T-cell (primary cell): ENCODE measurements around the gene MPRIP. TPM values are rescaled to one million over a fixed set of nuclear protein-coding genes. Genes with fewer than 3 reads are reported as not detected.

ENCODE experiments used
- ATAC-seq, 4 experiments: fragments of 200-7000 bp in 3 of 4; fragments of 150-1000 bp in 1 of 4; cut with Tn5 transposase; replicated peaks in 1 of 4; 1 replicate in 3 of 4; 2 replicates in 1 of 4; pipeline ENCODE4 v1.10.0; 2021; ENCODE audit warnings: moderate library complexity in 3 of 4, mild to moderate bottlenecking in 2 of 4, moderate number of reproducible peaks in 1 of 4
- CTCF ChIA-PET, 2 donors: fragments of 300-600 bp; sonication (Branson Sonifier 250); formaldehyde crosslinking; loops; one replicate each; lab custom pipeline; 2022; ENCODE audit warnings: antibody characterized with exemption in 2 of 2; lab: Charles Lee
- POLR2A ChIA-PET, 2 donors: fragments of 300-600 bp; sonication (Branson Sonifier 250); formaldehyde crosslinking; loops; one replicate each; lab custom pipeline; 2022; ENCODE audit warnings: antibody characterized with exemption in 2 of 2; lab: Charles Lee
- DNase-seq, 35 experiments: peaks; one replicate each; pipeline versions ENCODE4 v3.0.0 to v3.0.0-alpha.2; 2013 to 2023
- H3K27ac ChIP-seq: one replicate; pipeline ENCODE4 v1.5.1; 2013; ENCODE audit warnings: low read length
- H3K27me3 ChIP-seq, 2 experiments: replicated peaks in 1 of 2; 1 replicate in 1 of 2; 2 replicates in 1 of 2; pipeline versions ENCODE4 v1.6.1 to v1.7.0; 2013; ENCODE audit warnings: low read length in 1 of 2, mixed read lengths in 1 of 2; ENCODE audit not compliant: control insufficient read depth in 2 of 2, insufficient read depth in 2 of 2; ENCODE audit errors: extremely low read depth in 1 of 2
- H3K36me3 ChIP-seq, 2 donors: 1 replicate in 1 of 2; 2 replicates in 1 of 2; pipeline versions ENCODE4 v1.6.1 to v1.7.0; 2013; ENCODE audit warnings: low read length in 1 of 2; ENCODE audit not compliant: control insufficient read depth in 2 of 2, insufficient read depth in 1 of 2; ENCODE audit errors: extremely low read depth in 1 of 2
- H3K4me1 ChIP-seq, 2 experiments: 1 replicate in 1 of 2; 2 replicates in 1 of 2; pipeline versions ENCODE4 v1.6.1 to v1.7.0; 2013; ENCODE audit warnings: low read length in 2 of 2, mixed read lengths in 1 of 2; ENCODE audit not compliant: insufficient read depth in 2 of 2, control insufficient read depth in 1 of 2; ENCODE audit errors: extremely low read depth in 1 of 2
- H3K4me3 ChIP-seq, 2 donors: 1 replicate in 1 of 2; 2 replicates in 1 of 2; pipeline versions ENCODE4 v1.5.1 to v1.7.0; 2013; ENCODE audit warnings: mild to moderate bottlenecking in 2 of 2, low read length in 1 of 2, moderate library complexity in 1 of 2; ENCODE audit not compliant: control insufficient read depth in 1 of 2; ENCODE audit errors: extremely low read depth in 1 of 2
- H3K9me3 ChIP-seq: 2 replicates; pipeline ENCODE4 v1.7.0; 2013
- H3K27ac Mint-ChIP-seq, 2 donors: one replicate each; pipeline ENCODE4 v1.8.0; 2020 to 2021; ENCODE audit warnings: mild to moderate bottlenecking in 2 of 2, mixed read lengths in 2 of 2
- H3K27me3 Mint-ChIP-seq, 2 donors: one replicate each; pipeline ENCODE4 v1.8.0; 2021 to 2022; ENCODE audit warnings: mixed read lengths in 2 of 2
- H3K36me3 Mint-ChIP-seq: one replicate; pipeline ENCODE4 v1.8.0; 2021; ENCODE audit warnings: mixed read lengths
- H3K4me1 Mint-ChIP-seq, 3 donors: one replicate each; pipeline ENCODE4 v1.8.0; 2020 to 2022; ENCODE audit warnings: mixed read lengths in 3 of 3, mild to moderate bottlenecking in 1 of 3
- H3K4me3 Mint-ChIP-seq, 3 donors: one replicate each; pipeline ENCODE4 v1.8.0; 2020 to 2022; ENCODE audit warnings: mild to moderate bottlenecking in 3 of 3, mixed read lengths in 3 of 3, moderate library complexity in 3 of 3
- H3K9me3 Mint-ChIP-seq, 3 donors: one replicate each; pipeline ENCODE4 v1.8.0; 2020 to 2022; ENCODE audit warnings: mixed read lengths in 3 of 3
- WGBS: methylation state at CpG from one replicate; pipeline ENCODE4 v1.1.5; 2013; ENCODE audit warnings: missing lambda C conversion rate; ENCODE audit not compliant: insufficient coverage; 5-methylcytosine and 5-hydroxymethylcytosine counted together
- total RNA-seq, 35 experiments: library from RNA in 6 of 35; stranded (reverse) in 6 of 35; fragments of 120-200 nt in 1 of 35; gene quantifications; one replicate each; pipeline versions ENCODE4 v1.2.1 to v1.2.4 and lab custom pipeline; 2013 to 2026

MPRIP gene
- total RNA-seq, 5 donors from 2014 or later (not counting 1 experiment from before 2014, with no cell fraction given) = 189 to 266 (median 247) TPM

GRCh38 chr17:17151962-17152361, 109.7 kb downstream of the MPRIP start:
- CTCF ChIA-PET = no interaction called here
- ATAC-seq (peak in 1 of 4 experiments; percentile 52), DNase-seq (no peak)
- H3K27ac Mint-ChIP-seq = peak overlapping the region; percentile 80 to 91
- no peaks in the 10 kb centered on the region for H3K9me3 Mint-ChIP-seq
- POLR2A ChIA-PET = no interaction called here
- peaks cover 0 to 46% of the 10 kb centered on the region in 2 experiments for H3K4me1 ChIP-seq
- peaks cover 51% of the 10 kb centered on the region for H3K36me3 Mint-ChIP-seq
- H3K4me3 ChIP-seq = no peak overlapping the region
- no peaks in the 10 kb centered on the region for H3K27me3 Mint-ChIP-seq
- H3K36me3 ChIP-seq = peaks cover 13 to 79% of the 10 kb centered on the region in 2 donors
- H3K27ac ChIP-seq = no peak overlapping the region
- H3K4me3 Mint-ChIP-seq = peak overlapping the region in 1 of 3 donors; percentile 41
- no peaks in the 10 kb centered on the region for H3K9me3 ChIP-seq
- H3K27me3 ChIP-seq = no peaks in the 10 kb centered on the region
- peaks cover 41 to 57% (median 42%) of the 10 kb centered on the region in 3 donors for H3K4me1 Mint-ChIP-seq
- WGBS = 47% methylated on average over 3 of the region's 8 CpGs

GRCh38 chr17:17152385-17152784, 110.1 kb downstream of the MPRIP start:
- DNase-seq (no peak), ATAC-seq (no peak)
- CTCF ChIA-PET = no interaction called here
- H3K4me1 Mint-ChIP-seq = peaks cover 41 to 57% (median 42%) of the 10 kb centered on the region in 3 donors
- Histone ChIP-seq H3K27ac (no peak overlapping the region), H3K27me3 (no peaks in the 10 kb centered on the region), H3K4me3 (no peak overlapping the region), H3K9me3 (no peaks in the 10 kb centered on the region), H3K4me1 (peaks cover 0 to 46% of the 10 kb centered on the region in 2 experiments), H3K36me3 (peaks cover 13 to 79% of the 10 kb centered on the region in 2 donors)
- H3K4me3 Mint-ChIP-seq = peak overlapping the region in 1 of 3 donors; percentile 41
- H3K36me3 Mint-ChIP-seq = peaks cover 51% of the 10 kb centered on the region
- WGBS = 98% methylated on average over 4 of the region's 4 CpGs
- peak overlapping the region; percentile 80 to 91 for H3K27ac Mint-ChIP-seq
- H3K9me3 Mint-ChIP-seq = no peaks in the 10 kb centered on the region
- POLR2A ChIA-PET = no interaction called here
- no peaks in the 10 kb centered on the region for H3K27me3 Mint-ChIP-seq

DNA sequence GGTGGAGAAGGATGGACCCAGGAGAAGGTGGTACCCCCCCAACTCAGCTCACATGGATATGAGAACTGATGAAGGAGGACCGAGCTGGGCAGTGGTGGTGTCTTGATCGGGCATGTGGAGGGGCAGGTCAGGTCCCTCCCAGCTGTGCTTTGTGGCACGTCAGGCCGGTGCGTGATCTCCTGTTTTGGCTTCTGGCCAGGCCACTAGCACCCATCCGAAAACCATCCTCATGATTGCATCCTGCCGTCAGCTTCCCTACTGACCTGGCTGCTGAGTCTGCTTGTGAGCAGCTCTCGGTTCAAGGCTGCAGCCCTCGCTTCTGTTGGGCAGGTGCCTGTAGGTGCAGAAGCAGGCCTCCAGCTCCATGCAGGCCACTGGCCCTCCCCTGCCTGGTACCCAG, 110.8 kb downstream of the MPRIP start:
- 88% methylated on average over 9 of the region's 9 CpGs for WGBS
- Mint-ChIP-seq H3K27me3 (no peaks in the 10 kb centered on the region), H3K4me3 (peak overlapping the region in 1 of 3 donors; percentile 41), H3K27ac (peak overlapping the region; percentile 91 to 92), H3K9me3 (no peaks in the 10 kb centered on the region), H3K4me1 (peaks cover 41 to 57% (median 42%) of the 10 kb centered on the region in 3 donors), H3K36me3 (peaks cover 44% of the 10 kb centered on the region)
- Histone ChIP-seq H3K27ac (no peak overlapping the region), H3K4me1 (peaks cover 0 to 46% of the 10 kb centered on the region in 2 experiments), H3K4me3 (no peak overlapping the region), H3K36me3 (peaks cover 13 to 77% of the 10 kb centered on the region in 2 donors), H3K27me3 (no peaks in the 10 kb centered on the region), H3K9me3 (no peaks in the 10 kb centered on the region)
- POLR2A ChIA-PET = no interaction called here
- no peak for DNase-seq
- CTCF ChIA-PET = interaction anchor here (0.6 to 0.7 kb wide), 2 partner anchors 49 to 161 kb away, joined by 3 to 4 read pairs; no protein-coding TSS in a partner anchor
- ATAC-seq = no peak

GRCh38 chr17:17153709-17154108, 111.5 kb downstream of the MPRIP start:
- peak overlapping the region; percentile 84 to 92 for H3K27ac Mint-ChIP-seq
- H3K36me3 Mint-ChIP-seq = peaks cover 44% of the 10 kb centered on the region
- Histone ChIP-seq H3K9me3 (no peaks in the 10 kb centered on the region), H3K27ac (peak overlapping the region; percentile 7), H3K27me3 (no peaks in the 10 kb centered on the region), H3K36me3 (peaks cover 13 to 80% of the 10 kb centered on the region in 2 donors), H3K4me1 (peaks cover 0 to 46% of the 10 kb centered on the region in 2 experiments), H3K4me3 (no peak overlapping the region)
- H3K4me1 Mint-ChIP-seq = peaks cover 41 to 57% (median 42%) of the 10 kb centered on the region in 3 donors
- POLR2A ChIA-PET = no interaction called here
- DNase-seq (no peak), ATAC-seq (peak in 2 of 4 experiments; percentile 54 to 57)
- peak overlapping the region in 1 of 3 donors; percentile 47 for H3K4me3 Mint-ChIP-seq
- WGBS = 71% methylated on average over 3 of the region's 7 CpGs
- H3K9me3 Mint-ChIP-seq = no peaks in the 10 kb centered on the region
- CTCF ChIA-PET = interaction anchor here in 1 of 2 donors (0.7 kb wide), 1 partner anchor 162 kb away, joined by 3 read pairs; no protein-coding TSS in a partner anchor
- H3K27me3 Mint-ChIP-seq = no peaks in the 10 kb centered on the region

DNA sequence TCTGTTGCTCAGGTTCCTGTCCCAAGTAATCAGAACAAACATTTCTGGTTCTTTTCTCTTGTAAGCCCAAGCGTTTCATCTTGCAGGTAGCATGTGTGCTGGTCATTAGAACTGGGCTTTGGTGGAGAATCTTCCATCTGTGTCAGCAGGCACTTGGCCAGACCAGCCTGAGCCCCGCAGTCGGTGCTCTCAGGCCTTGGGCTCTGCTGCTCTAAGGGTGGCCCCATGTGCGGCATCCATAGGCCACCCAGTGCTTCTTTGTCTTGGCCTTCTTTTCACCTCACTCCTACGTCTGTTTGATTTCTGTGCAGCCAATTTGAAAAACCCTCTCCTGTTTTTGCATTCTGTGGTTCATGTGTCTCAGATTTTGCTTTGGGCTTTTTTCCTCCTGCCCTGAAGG, 112.3 kb downstream of the MPRIP start:
- H3K4me3 ChIP-seq = no peak overlapping the region
- Mint-ChIP-seq H3K27me3 (no peaks in the 10 kb centered on the region), H3K27ac (peak overlapping the region; percentile 84 to 92), H3K36me3 (peaks cover 53% of the 10 kb centered on the region), H3K4me1 (peaks cover 42 to 57% (median 42%) of the 10 kb centered on the region in 3 donors), H3K4me3 (peak overlapping the region in 2 of 3 donors; percentile 26 to 62), H3K9me3 (no peaks in the 10 kb centered on the region)
- ChIA-PET POLR2A (no interaction called here), CTCF (no interaction called here)
- no peak for DNase-seq
- peak overlapping the region; percentile 28 for H3K27ac ChIP-seq
- WGBS = 80% methylated on average over 3 of the region's 5 CpGs
- H3K4me1 ChIP-seq = peaks cover 0 to 46% of the 10 kb centered on the region in 2 experiments
- H3K27me3 ChIP-seq = no peaks in the 10 kb centered on the region
- H3K9me3 ChIP-seq = no peaks in the 10 kb centered on the region
- peaks cover 16 to 88% of the 10 kb centered on the region in 2 donors for H3K36me3 ChIP-seq
- no peak for ATAC-seq

- ChIA-PET POLR2A (no interaction called here), CTCF (no interaction called here)
- H3K36me3 Mint-ChIP-seq = peaks cover 54% of the 10 kb centered on the region
- no peaks in the 10 kb centered on the region for H3K27me3 Mint-ChIP-seq
- peaks cover 16 to 89% of the 10 kb centered on the region in 2 donors for H3K36me3 ChIP-seq
- WGBS = 69% methylated on average over 6 of the region's 8 CpGs
- H3K27ac ChIP-seq = peak overlapping the region; percentile 28
- H3K9me3 ChIP-seq = no peaks in the 10 kb centered on the region
- H3K27ac Mint-ChIP-seq = peak overlapping the region; percentile 84 to 92
- H3K4me3 ChIP-seq = no peak overlapping the region
- ATAC-seq (peak; percentile 40 to 64 (median 47)), DNase-seq (peak in 1 of 35 experiments; percentile 37)
- H3K9me3 Mint-ChIP-seq = no peaks in the 10 kb centered on the region
- peak overlapping the region in 2 of 3 donors; percentile 26 to 62 for H3K4me3 Mint-ChIP-seq
- H3K4me1 Mint-ChIP-seq = peaks cover 42 to 53% (median 42%) of the 10 kb centered on the region in 3 donors
- peaks cover 0 to 46% of the 10 kb centered on the region in 2 experiments for H3K4me1 ChIP-seq
- H3K27me3 ChIP-seq = no peaks in the 10 kb centered on the region
Measured at GRCh38 chr17:17154981-17155380, 112.7 kb downstream of the MPRIP start.
